CD4-positive, alpha-beta T cell treated with Interleukin-17A for 4 hours (primary cell): ENCODE measurements around the gene TAF10.
A peak's percentile ranks its signal among the peaks of the same experiment; 100 is the strongest.

Experiments
- DNase-seq: peaks from one replicate; pipeline ENCODE4 v3.0.0-alpha.2; 2020; ENCODE audit warnings: mixed read lengths

Gene TAF10

DNA sequence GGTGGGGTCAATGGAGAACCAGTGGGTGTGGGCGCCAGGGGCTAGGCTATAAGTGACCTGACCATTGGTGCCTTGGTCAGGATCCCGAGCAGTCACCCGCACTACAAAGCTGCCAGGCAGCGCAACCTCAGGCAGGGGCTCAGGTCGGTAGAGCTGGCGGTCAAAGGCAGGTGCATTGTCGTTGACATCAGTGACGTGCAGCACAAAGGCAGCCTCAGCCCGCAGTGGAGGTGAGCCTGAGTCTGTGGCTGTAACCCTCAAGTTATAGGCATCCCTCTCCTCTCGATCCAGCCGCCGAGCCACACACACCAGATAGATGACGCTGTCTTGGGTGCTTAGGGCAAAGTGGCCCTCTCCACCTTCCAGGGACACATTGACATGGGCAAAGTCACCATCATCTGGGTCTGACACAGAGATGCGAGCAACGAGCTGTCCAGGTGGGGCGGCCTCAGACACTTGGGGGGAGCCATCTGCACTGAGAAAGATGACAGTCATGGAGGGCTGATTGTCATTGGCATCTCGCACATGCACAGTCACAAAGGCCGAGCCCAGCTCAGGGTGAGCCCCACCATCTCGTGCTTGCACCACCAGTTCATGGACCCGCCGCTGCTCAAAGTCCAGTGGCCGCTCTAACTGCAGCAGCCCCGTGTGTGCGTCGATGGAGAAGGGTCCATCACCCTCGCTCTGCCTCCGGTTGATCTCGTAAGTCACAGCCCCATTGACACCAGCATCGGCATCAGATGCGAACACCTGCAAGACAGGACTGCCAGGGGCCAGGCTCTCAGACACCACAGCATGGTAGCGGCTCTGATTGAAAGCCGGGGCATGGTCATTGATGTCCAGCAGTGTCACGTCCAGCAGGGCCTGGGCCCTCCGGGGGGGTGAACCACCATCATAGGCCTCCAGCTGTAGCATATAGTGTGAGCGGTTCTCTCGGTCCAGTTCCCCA is 28.3 kb upstream of the TAF10 start:
- DNase-seq = no peak

GRCh38 chr11:6638429-6638828 is 26.4 kb upstream of the TAF10 start:
- DNase-seq = no peak

- no peak for DNase-seq
Observed at GRCh38 chr11:6637871-6638270, 25.9 kb upstream of the TAF10 start.

DNA sequence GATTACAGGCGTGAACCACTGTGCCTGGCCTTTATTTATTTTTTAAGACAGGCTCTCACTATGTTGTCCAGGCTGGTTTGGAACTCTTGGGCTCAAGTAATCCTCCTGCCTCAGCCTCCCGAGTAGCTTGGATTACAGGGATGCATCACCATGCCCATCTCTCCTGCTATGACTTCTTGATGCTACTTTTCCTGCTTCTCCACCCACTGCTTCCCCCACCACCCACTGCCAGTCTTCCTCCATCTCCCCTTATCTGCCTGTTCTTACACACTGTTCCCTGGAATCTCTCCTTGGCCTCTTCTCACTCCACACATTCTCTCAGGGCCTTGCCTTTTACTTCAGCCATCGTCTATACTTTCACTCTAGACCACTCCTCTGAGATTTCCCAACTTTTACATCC is 24.5 kb upstream of the TAF10 start:
- DNase-seq = no peak

GRCh38 chr11:6635082-6635932 is 23.3 kb upstream of the TAF10 start:
- no peak for DNase-seq

GRCh38 chr11:6634534-6634933 is 22.5 kb upstream of the TAF10 start:
- no peak for DNase-seq

- DNase-seq = no peak
Observed at GRCh38 chr11:6633422-6634408, 21.7 kb upstream of the TAF10 start.

- no peak for DNase-seq
Observed at GRCh38 chr11:6632116-6633073, 20.4 kb upstream of the TAF10 start.

DNA sequence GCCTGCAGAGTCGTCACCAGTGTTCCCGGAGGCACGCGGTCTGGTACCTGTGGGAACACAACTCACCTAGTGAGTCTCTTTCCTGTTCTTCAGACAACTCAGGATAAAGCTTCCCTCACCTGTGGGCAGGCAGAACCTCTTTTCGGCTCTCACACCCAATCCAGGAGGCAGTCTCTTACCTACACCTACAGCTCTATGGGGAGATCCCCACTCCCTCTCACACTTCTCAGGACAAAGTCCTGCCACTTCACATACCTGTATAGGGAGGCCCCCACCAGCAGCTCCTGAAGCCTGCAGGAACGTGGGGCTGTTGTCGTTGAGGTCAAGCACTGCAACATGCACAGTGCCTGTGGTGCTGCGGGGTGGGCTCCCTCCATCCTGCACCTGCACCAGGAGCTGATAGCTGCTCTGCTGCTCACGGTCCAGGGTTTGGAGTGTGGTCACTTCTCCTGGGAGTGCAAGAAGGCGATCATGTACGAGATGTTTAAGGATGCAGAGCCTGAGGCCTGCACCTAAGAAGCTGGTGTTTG is 19.4 kb upstream of the TAF10 start:
- no peak for DNase-seq

- DNase-seq = no peak
Observed at GRCh38 chr11:6630632-6631291, 18.7 kb upstream of the TAF10 start.

GRCh38 chr11:6629892-6630631 is 18.0 kb upstream of the TAF10 start:
- DNase-seq = no peak

DNA sequence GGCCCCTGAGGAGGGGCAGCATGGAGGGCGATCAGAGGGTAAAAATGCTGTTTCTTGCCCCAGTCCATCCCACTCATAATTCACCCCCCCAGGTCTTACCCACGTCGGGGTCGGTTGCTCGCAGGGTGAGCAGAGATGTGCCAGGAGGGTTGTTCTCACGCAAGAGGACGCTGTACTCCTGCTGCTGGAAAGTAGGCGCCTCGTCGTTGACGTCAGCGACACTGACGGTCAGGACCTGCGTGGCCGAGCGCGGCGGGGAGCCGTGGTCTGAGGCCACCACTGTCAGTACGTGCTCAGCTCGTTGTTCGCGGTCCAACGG is 17.5 kb upstream of the TAF10 start:
- DNase-seq = no peak

DNA sequence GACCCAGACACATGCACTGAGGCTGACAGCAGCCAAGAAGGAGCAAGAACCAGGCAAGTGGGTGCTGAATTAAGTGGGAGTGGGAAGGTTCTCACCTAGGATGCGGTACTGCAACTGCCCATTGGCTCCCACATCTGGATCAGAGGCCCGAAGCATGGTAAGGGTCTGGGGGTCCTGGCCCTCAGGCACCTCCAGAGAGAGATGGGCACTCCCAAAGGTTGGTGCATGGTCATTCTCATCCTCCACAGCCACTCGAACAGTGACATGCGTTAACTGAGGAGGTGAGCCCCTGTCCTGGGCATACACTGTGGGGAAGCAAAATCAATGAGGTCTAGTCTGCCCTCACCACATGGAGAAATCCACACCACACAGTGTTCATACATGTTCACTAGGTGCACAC is 16.5 kb upstream of the TAF10 start:
- no peak for DNase-seq

- peak; percentile 22 for DNase-seq
Observed at GRCh38 chr11:6627762-6628241, 15.8 kb upstream of the TAF10 start.

DNA sequence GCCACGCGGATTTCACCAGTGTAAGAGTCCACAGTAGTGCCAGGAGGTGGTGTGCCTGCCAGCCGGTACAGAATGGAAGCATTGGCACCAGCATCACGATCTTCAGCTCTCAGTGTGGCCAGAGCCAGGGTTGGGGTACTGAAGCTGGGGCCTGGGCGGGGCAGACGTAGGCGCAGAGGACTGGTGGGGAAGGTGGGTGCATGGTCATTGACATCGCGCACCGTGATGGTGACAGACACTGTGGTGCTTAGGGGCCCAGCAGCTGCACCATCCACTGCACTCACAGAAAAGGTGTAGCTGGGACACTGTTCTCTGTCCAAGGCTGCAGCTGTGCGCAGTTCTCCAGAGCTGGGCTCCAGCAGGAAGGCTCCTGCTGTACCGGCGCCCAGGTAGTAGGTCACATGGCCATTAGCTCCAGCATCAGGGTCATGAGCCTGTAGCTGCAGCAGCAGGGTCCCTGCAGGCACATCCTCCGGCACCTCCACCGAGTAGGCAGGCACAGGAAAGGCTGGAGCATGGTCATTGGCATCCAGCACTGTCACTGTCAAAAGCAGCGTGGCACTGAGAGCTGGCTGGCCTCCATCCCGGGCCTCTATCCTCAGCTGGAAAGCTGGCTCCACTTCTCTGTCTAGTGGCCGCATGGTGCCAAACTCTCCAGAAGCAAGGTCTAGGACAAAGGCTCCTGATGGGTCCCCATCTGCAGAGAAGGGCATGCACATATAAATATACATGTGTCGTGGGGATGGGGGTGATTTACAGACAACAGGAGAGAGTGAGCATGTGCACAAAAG is 15.2 kb upstream of the TAF10 start:
- DNase-seq = no peak

GRCh38 chr11:6625832-6626420 is 13.9 kb upstream of the TAF10 start:
- no peak for DNase-seq

- no peak for DNase-seq
Observed at GRCh38 chr11:6625156-6625831, 13.3 kb upstream of the TAF10 start.
